Activated naive CD4-positive, alpha-beta T cell treated with anti-CD3 and anti-CD28 coated beads, Interleukin-2, amount 50 U/mL, for 16 hours (primary cell): ENCODE results near the gene TNNT3.

Source experiments
- DNase-seq: peaks from one replicate; pipeline ENCODE4 v3.0.0-alpha.2; 2020

The TNNT3 gene

DNA sequence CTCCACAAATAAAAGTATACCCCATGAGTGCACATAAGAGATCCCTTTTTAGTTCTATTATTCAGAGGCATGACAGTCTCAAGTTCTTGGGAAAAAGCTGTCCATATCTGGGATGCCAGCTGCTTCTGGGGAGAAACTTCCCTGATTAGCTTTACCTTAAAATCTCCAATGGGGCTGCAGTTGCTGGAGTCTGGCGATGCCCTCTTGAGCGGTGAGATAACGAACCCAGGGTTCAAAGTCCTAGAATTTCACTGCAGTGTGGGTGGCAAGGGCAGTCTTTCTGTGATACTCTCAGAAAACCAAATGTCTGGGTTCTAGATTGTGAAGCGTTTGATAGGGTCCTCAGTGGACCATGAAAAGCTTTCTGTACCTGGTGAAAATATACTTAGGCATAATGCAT, 20.4 kb upstream of the TNNT3 start:
- no peak for DNase-seq

DNA sequence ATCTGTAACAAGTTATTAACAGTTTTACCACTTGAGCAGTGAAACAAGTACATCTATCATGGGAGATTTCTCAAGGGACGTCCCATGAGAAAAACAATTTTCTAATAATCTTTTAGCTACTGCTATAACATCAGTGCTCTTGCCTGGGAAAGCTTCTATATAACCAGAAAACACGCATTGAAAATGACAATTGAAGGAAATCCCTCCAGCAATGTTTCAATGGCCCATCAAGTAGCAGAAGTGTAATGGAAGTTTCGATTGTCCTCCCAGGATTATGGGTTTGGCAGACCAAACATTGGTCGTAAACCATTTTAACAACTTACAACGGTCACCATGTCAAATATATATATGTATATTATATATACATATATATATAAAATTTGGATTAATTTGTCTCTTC, 19.8 kb upstream of the TNNT3 start:
- DNase-seq = no peak

DNA sequence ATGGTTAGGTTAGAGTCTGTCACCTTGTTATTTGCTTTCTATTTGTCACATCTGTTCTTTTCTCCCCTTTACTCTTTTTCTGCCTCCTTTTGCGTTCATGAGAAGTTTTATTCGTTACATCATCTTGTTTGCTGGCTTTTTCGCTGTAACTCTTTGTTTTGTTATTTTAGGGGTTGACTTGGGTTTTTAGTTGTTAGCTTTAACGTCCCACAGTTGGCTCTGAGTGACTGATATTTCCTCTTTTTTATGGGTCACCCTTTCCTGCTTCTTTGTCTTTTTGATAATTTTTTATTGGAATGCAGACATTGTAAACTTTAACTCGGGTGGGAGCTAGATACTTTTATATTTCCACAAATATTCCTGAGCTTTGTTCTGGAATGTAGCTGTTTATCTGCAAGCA, 13.3 kb upstream of the TNNT3 start:
- DNase-seq = no peak

DNA sequence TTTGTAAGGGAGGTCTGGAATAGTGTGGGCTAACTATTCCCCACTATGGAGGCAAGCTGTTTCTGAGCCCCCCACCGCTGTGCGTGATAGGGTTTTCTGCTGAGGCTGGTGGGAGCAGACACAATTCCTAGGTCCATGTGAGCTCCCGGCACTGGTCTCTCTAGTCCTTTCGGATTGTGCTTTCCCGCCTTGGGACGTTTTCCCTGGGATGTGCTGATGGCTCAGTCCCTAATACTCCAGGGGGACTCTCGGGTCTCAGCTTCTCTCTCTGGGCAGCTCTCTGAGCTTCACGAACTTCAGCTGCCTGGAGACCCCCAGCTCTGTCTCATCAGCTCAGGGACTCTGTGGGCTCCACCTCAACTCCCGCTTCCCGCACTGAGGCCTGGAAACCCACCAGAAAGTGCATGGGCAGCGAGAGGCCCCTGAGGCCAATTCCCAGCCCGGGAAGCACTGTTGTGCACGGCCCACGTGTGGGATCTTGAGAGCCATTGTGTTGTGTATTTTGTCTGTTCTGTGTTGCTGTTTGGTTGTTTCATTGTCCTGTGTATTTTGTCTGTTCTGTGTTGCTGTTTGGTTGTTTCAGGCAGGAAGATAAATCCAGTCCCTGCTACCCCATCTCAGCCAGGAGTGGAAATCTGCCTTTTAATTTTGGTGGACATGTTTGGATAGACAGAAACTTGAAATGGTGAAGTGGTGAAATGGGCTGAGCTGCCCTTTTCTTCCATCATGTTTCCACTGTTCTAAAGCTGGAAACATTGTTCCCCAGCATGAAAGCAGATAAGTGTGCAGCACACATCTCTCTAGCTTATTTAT, 12.7 kb upstream of the TNNT3 start:
- DNase-seq = no peak

- DNase-seq = no peak
Observed at GRCh38 chr11:1908618-1909017, 10.9 kb upstream of the TNNT3 start.

DNA sequence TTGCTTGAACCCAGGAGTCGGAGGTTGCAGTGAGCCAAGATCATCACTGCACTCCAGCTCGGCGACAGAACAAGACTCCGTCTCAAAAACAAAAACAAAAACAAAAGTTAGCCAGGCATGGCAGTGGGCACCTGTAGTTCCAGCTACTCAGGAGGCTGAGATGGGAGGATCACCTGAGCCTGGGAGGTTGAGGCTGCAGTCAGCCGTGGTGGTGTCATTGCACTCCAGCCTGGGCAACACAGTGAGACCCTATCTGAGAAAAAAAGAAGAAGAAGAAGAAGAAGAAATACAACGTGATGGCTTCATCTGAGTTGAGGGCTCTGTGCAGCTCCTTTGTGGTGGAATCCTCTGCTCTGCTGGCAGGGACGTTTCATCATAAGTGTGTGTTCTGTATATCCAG, 10.0 kb upstream of the TNNT3 start:
- DNase-seq = no peak

GRCh38 chr11:1912289-1912878, 7.1 kb upstream of the TNNT3 start:
- no peak for DNase-seq

DNA sequence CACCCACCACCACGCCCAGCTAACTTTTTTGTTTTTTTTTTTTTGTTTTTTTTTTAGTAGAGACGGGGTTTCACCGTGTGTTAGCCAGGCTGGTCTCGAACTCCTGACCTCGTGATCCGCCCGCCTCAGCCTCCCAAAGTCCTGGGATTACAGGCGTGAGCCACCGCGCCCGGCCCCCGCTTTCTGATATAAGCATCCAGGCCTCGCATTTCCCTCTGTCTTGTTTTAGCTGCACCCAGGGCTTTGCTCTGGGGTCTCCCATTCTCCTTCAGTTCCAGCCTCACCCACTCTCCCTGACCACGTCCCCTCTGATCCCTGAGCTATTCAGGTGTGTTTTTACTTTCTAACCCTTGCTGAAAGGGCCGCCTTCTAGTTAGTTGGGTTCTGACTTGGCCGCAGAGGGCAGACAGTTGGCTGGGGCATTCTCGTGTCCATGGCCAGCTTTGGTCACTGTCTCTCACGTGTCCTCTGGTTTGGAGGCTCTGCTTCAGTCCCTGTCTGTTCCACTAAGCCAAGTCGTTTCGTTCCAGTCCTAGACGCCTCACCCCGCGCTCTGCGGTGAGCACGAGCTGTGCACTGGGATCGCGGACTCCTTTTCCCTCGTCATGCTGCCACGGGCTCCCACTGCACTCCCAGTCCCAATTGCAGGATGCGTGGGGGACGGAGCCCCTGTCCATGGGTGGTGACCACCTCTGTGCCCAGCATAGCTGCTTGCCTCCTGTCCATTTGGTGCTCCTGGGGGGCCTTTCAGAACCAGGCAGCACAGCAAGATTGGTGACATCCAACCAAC, 6.0 kb upstream of the TNNT3 start:
- no peak for DNase-seq

DNA sequence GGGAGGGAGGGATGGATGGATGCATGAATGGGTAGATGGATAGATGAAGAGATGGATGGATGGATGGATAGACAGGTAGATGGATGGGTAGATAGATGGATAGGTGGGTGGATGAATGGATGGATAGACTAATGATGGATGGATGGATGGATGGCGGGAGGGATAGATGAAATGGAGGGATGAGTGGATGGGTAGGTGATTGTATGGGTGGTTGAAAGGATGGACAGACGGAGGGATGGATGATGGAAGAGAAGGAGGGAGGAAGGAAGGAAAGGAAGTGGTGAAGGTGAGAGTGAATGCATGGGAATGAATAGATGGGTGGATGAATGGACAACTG, 3.7 kb upstream of the TNNT3 start:
- DNase-seq = no peak

DNA sequence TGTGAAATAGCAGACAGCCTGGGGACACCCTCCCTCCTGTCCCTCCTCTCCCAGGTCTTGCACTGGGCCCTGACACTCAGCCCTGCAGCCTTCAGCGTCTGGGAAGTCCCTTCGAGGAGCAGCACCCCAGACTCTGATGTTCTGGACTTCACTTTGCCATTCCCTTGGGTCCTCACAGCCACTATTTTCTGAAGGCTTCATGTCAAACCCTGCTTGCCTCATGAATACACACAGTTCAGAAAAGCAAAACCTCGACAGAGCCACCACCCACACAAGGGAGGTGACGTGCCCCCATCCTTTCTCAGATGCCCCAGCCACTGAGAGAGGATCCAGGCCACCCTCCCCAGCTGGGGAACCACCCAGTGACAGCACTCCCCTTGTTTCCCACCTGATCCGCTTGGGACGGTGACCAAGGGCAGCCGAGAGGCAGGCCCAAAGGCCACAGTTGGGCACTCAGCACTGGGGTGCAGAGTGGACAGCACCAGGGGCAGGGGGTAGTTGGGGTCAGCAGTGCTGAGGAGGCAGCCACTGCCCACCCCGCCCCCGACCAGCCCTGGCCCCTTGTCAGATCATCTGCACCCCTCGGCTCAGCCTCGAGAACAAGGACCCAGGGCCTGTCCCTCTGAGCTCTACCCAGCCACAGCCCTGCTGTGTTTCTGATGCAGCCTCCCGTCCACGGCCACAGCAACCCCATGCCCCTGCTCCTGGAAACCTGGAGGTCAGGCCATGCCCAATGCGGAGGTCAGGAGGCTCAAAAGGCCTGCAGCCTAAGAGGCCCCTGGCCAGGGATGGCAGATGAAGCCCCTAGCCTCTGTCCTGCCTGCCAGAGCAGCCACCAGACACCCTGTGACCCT, 3.1 kb upstream of the TNNT3 start:
- no peak for DNase-seq

- no peak for DNase-seq
Observed at GRCh38 chr11:1916986-1917522, 2.4 kb upstream of the TNNT3 start.

- no peak for DNase-seq
Observed at GRCh38 chr11:1917523-1918435, 1.7 kb upstream of the TNNT3 start.

- no peak for DNase-seq
Observed at GRCh38 chr11:1918436-1919315, 827 bp upstream of the TNNT3 start.

- no peak for DNase-seq
Observed at GRCh38 chr11:1920128-1920908, 815 bp downstream of the TNNT3 start.

DNA sequence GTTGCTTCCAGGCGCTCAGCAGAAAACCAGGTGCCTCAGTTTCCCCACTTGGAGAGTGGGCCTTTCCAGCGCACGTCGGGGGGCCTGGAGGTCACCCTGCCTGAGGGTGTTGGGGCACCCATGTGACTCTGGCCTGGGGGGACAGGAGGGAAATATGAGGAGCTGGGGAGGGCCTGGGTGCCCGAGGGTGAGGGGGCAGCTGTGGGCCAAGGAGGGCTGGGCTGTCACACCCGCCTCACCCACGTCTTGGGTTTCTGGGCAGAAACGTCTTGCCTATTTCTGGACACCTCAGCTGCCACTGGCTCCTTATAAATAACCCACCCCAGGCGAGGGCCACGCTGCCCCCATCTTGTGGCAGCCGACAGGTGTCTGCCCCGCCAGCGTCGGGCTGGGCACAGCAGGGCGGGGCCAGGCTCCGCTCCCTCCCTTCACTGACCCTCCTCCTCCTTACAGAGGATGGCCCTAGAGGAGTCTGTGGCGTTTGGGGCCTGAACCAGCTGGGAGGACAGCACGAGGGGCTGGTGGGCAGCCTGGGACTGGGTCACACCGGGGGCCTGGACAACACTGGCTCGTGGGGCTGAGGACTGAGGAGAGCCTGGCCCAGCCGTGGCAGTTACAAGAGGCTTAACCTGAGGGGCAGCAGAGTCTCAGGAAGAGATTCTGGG, 1.5 kb downstream of the TNNT3 start:
- no peak for DNase-seq

DNA sequence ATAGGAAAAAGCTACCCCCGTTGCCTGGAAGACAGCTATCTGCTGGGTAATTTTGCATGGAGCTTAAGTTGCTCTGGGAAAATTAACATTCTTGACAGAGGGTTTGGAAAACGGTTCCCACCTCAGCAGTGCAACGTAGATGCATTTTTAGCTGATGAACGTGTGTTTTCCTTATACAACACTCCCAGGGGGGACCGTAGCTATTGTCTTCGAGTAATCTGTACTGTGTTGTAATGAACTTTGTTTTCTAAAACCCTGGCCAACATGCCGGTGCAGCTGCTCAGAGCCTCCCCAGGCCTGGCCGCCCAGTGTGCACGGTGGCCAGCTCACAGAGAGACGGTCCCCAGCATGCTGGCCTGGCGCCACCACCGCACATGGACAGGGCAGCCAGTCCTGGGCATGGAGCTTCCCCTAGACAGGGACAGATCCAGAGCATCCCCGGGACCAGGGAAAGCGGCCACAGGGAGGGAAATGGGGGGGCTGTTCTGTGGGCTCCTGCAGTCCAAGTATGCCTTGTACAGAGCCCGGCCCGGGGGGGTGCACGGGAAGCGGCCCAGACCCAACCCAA, 2.2 kb downstream of the TNNT3 start:
- no peak for DNase-seq

- no peak for DNase-seq
Observed at GRCh38 chr11:1922481-1923081, 3.1 kb downstream of the TNNT3 start.

DNA sequence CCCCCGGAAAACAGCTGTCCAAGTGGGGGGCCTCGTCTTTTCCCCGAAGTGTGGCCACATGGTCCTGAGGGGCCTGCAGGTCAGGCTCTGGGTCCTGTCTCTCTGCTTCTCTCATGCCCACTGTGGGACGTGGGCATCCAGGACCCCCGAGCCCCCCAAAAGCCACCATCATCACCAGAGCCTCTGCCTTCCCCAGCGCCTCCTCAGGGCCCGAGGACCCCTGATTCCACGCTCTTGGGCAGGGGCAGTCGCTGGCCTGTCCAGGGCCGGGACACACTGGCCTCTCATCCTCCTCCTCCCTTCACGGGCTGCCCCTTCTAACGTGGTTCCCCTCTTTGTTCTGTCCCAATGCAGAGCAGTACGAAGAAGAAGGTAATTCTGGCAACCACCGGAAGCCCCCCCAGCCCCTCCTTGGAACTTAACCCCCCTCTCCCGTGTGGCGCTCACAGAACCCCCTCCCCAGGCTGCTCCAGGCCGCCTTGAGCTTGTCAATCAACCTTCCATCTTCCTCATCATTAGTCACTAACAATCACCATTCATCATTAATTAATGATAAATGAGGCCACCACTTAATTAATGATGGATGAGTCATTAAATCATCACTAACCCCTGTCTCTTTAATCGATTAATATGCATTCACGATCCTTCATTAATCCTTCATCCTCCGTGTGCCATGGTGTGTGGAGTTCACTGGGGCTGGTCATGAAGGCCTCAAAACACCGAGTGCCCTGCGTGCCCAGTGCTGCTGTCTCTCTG, 3.9 kb downstream of the TNNT3 start:
- DNase-seq = no peak
